Colonic mucosa (tissue), 4 donors: Measurements from ENCODE around the gene DEFB115. TPM values are rescaled to one million over a fixed set of nuclear protein-coding genes. Genes with fewer than 3 reads are reported as not detected.
"Not testable (repeated sequence)": the region's sequence is repeated elsewhere in the genome, so short reads cannot be mapped to it uniquely, and the experiment has no call there.

Experiments used
- DNase-seq: peaks from one replicate; pipeline ENCODE4 v3.0.0-alpha.2; 2020
- H3K27ac ChIP-seq: fragments of 200-600 bp; one replicate; pipeline ENCODE4 v1.8.0; 2021
- H3K27me3 ChIP-seq: fragments of 200-600 bp; one replicate; pipeline ENCODE4 v1.8.0; 2021
- H3K36me3 ChIP-seq: fragments of 200-600 bp; one replicate; pipeline ENCODE4 v1.8.0; 2021
- H3K4me1 ChIP-seq: fragments of 200-600 bp; one replicate; pipeline ENCODE4 v1.8.0; 2021; ENCODE audit warnings: mild to moderate bottlenecking
- H3K4me3 ChIP-seq: fragments of 200-600 bp; one replicate; pipeline ENCODE4 v1.8.0; 2021
- H3K9ac ChIP-seq, 2 donors: one replicate each; pipeline ENCODE4 v1.7.0; 2013; ENCODE audit warnings: control low read depth in 2 of 2, low read depth in 2 of 2, low read length in 2 of 2
- H3K9me3 ChIP-seq: fragments of 200-600 bp; one replicate; pipeline ENCODE4 v1.8.0; 2021
- CTCF ChIP-seq: fragments of 200-600 bp; IDR thresholded peaks from one replicate; pipeline ENCODE4 v1.8.0; 2022; ENCODE audit warnings: antibody characterized with exemption, mild to moderate bottlenecking
- intact Hi-C: fragments of 100-400 bp; cut with DNase I; formaldehyde crosslinking; loops from one replicate; pipeline ENCODE4 v1.14.1; 2022
- total RNA-seq, 2 donors: library from RNA; stranded (reverse); fragmentation: NEBNext Ultra II Directional in 1 of 2; extraction: Animal tissue kit (Norgen Biotek cat#: 25700) in 1 of 2; gene quantifications; one replicate each; pipeline ENCODE4 v1.2.1, GENCODE V29; 2021
- donor health status: healthy.
- donor health status: DM: no; HTN: no; CAD: no.
- donor health status: DM: no; HTN: no; CAD: no.

The DEFB115 gene
- total RNA-seq, 2 donors from 2014 or later: not detected

DNA sequence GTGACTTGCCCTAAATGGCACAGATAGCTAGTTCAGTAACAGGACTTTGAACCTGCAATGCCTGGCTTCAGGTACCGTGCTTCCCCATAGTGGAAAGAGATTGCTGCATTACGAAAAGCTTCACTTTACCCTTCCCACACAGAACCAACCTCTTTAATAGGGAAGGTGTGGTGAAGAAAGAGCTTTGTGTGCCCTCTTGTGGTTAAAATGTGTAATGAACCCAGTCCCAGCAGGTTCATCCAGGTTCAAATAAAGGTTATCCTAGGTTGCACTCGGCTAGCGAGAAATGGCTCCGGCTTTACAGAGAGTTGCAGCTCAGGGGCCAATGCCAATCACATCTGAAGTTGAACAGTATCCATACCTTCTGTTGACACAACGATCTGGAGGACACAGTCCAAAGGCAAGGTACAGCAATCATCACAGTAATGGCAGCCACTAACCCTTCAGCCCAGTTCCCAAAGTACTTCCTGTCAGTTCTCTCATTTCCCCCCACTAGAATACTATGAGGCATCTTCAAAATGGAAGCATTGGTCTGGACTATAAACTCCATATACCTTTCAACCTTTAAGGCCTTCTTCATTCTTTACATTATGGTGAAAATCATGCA lies 3.0 kb downstream of the DEFB115 start:
- intact Hi-C loops: no loop called here
- Histone ChIP-seq H3K4me1 (no peaks in the 10 kb centered on the region), H3K27me3 (no peaks in the 10 kb centered on the region), H3K36me3 (no peaks in the 10 kb centered on the region), H3K9me3 (no peaks in the 10 kb centered on the region), H3K4me3 (no peak overlapping the region), H3K27ac (no peak overlapping the region), H3K9ac (no peak overlapping the region)
- no peak for DNase-seq
- peak; percentile 30 for TF ChIP-seq CTCF

GRCh38 chr20:31274441-31274840 lies 17.0 kb downstream of the DEFB115 start:
- DNase-seq: no peak
- H3K9ac ChIP-seq: no peak overlapping the region
- H3K27me3 ChIP-seq: no peaks in the 10 kb centered on the region
- no peak overlapping the region for H3K27ac ChIP-seq
- H3K4me3 ChIP-seq: no peak overlapping the region
- no peaks in the 10 kb centered on the region for H3K36me3 ChIP-seq
- intact Hi-C loops: no loop called here
- H3K4me1 ChIP-seq: no peaks in the 10 kb centered on the region
- H3K9me3 ChIP-seq: no peaks in the 10 kb centered on the region
- TF ChIP-seq CTCF: no peak

DNA sequence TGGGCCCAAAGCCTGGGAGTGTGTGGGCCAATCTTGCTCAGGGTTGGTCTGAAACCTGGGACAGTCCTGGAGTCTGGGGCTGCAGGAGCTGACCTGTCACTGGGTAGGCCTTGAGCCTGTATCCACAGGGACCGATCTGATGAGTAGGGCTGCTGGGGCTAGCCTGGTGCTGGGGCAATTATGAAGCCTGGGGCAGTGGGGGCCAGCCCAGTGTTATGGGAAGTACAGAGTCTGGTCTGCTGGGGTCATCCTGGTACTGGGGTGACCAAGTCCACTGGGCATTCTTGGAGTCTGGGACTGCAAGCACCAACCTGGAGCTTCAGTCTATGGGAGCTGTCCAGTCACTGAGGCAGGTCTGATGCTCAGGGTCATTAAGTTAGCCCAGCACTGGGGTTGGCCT lies 20.7 kb downstream of the DEFB115 start:
- Histone ChIP-seq H3K4me1 (no peaks in the 10 kb centered on the region), H3K9me3 (no peaks in the 10 kb centered on the region)

GRCh38 chr20:31284964-31285363 lies 27.5 kb downstream of the DEFB115 start:
- H3K36me3 ChIP-seq, H3K27ac ChIP-seq, H3K27me3 ChIP-seq, H3K9me3 ChIP-seq, H3K9ac ChIP-seq, DNase-seq, intact Hi-C loops, H3K4me3 ChIP-seq, H3K4me1 ChIP-seq: not testable (repeated sequence)

More for the DNA sequence above, 20.7 kb downstream of the DEFB115 start:
- DNase-seq: no peak
- no peak overlapping the region for H3K27ac ChIP-seq
- no peak overlapping the region for H3K9ac ChIP-seq
- no peaks in the 10 kb centered on the region for H3K36me3 ChIP-seq
- no peak overlapping the region for H3K4me3 ChIP-seq
- no peak for TF ChIP-seq CTCF
- intact Hi-C loops: no loop called here
- no peaks in the 10 kb centered on the region for H3K27me3 ChIP-seq

GRCh38 chr20:31308535-31309162 lies 51.2 kb downstream of the DEFB115 start, which contains the start of gene DEFB116:
TSS of gene DEFB116 (minus strand) at chr20:31308585. CDS start at chr20:31308585, 0 bp downstream.
- H3K4me1 ChIP-seq: no peaks in the 10 kb centered on the region
- H3K27ac ChIP-seq: no peak within 1 kb of the TSS
- no peak within 1 kb of the TSS for H3K4me3 ChIP-seq
- no peak for DNase-seq
- no peaks in the 10 kb centered on the region for H3K9me3 ChIP-seq
- H3K27me3 ChIP-seq: no peaks in the 10 kb centered on the region
- no peak within 1 kb of the TSS for H3K9ac ChIP-seq
- no peak for TF ChIP-seq CTCF
- intact Hi-C loops: no loop called here
- H3K36me3 ChIP-seq: no peaks in the 10 kb centered on the region

Other genes starting within 250 kb of the DEFB115 start
- gene DEFB116, start 50.9 kb downstream of the DEFB115 start, total RNA-seq: not detected
- gene DEFB118, start 110.9 kb downstream of the DEFB115 start, total RNA-seq: not detected
- gene DEFB119, start 132.9 kb downstream of the DEFB115 start, total RNA-seq: not detected
- gene DEFB121, start 148.6 kb downstream of the DEFB115 start, total RNA-seq: not detected
- not detected for gene DEFB123, start 183.0 kb downstream of the DEFB115 start, total RNA-seq
- not detected for gene DEFB124, start 217.5 kb downstream of the DEFB115 start, total RNA-seq
- gene REM1, start 217.6 kb downstream of the DEFB115 start, total RNA-seq: under 1 TPM; 0.32 to 0.44 TPM